A549 treated with RU486 at 1 μM for 4 hours (cell line): ENCODE results near the gene UBQLN4. TPM values are rescaled to one million over a fixed set of nuclear protein-coding genes. Genes with fewer than 3 reads are reported as not detected.

Experiments
- total RNA-seq: library from RNA; stranded (reverse); fragments of 200-300 nt; extraction: Qiagen RNA extraction; gene quantifications from 5 replicates; pipeline ENCODE4 v1.2.3, GENCODE V29; 2022; ENCODE audit warnings: low read depth

The UBQLN4 gene
- 34.5 to 44.2 TPM (median 40.3 TPM) in 5 replicates for total RNA-seq

DNA sequence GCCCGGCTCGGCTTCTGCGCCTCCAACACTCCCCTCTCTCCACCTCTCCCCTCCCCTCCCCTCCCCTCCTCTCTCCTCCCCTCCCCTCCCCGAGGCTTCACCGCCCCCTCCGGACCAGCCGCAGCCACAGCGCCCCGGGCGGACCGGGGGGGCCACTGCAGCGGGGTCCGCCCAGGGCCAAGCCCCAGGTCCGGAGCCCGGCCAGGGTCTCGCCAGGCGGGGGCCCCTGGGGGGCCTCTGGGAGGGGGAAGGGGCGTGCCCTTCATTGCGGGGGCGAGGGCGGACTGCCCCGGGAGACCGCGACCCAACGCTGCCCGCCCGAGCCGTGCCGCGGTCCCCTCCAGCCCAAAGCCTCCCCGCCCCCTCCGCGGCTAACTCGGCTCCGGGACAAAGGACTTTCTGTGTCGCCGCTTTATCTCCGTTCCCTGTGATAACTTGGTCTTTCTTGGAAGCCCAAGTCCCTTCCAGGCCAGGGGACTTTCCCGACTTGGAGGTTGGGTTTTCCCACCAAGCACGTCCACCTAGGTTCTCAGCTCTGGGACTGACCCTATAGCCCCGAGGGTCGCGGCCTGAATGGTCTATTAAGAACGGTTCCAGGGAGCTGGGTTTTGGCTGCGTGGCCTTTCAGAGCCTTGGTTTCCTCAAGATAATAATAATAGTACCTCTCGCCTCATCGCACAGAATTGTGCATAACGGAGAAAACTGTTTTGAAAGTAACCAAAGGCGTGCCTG is at the start of gene UBQLN4:
Gene UBQLN4, minus strand, starts transcription at position 31 of the 732 bp plus-strand sequence. CDS start 97 bp downstream, outside the sequence.

DNA sequence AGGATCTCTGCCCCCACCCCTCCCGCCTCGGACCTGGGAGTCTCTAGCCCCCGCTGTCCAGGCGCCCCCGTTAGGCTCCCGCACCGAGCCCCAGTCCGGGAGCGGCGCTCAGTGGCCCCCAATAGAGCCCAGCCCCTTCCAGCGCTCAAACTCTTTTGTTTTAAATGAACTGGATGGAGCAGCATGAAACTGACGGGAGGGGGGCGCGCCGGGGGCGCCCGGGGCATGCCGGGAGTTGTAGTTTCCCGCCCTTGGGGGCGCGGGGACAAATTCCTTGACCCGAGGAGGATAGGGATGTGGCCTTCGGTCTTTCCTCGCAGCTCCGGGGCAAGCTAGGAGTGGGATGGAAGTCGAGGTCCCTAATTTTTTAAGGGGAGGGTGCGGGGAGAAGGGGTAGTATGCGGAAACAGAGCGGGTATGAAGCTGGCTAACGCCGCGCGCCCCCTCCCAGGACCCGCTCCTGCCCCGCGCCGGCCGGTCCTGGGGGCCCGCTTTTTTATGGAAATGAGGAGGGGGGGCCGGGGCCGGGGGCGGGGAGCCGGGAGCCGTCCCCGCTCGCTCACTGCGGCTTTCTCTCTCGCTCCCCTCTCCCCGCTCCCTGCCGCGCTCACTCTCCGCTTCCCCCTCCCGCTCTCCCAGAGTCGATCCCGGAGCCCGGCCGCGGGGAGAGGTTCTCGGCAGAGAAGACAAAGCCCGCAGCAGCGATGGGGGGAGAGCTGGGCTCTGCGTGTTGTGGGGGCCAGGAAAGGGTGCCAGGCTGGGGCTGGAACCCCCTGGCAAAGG is 28.9 kb upstream of the UBQLN4 start, which contains the start of gene MEX3A:
Gene MEX3A, minus strand, starts transcription at position 157 of the 783 bp plus-strand sequence. CDS start 467 bp downstream, outside the sequence.

GRCh38 chr1:156060937-156061636 is 7.5 kb upstream of the UBQLN4 start, which contains the start of gene RAB25:
Gene RAB25 (plus strand): TSS chr1:156061160. CDS start chr1:156061401, 241 bp downstream.

GRCh38 chr1:156054500-156055280 is 1.1 kb upstream of the UBQLN4 start, which contains the start of gene LAMTOR2:
Gene LAMTOR2 (plus strand): TSS chr1:156054782. CDS start chr1:156054890, 108 bp downstream.

GRCh38 chr1:156020293-156021092 is 33.1 kb downstream of the UBQLN4 start, which contains the start of gene SSR2:
Gene SSR2 (minus strand): TSS chr1:156020951. CDS start chr1:156020167, 784 bp downstream.

Other genes starting within 250 kb of the UBQLN4 start
- gene GON4L, start 196.6 kb downstream of the UBQLN4 start, total RNA-seq: 14.0 to 15.3 TPM (median 14.6 TPM) in 5 replicates
- 0.82 to 1.3 TPM (median 1.1 TPM) in 5 replicates for gene SYT11, start 194.2 kb downstream of the UBQLN4 start, total RNA-seq
- gene RIT1, start 142.4 kb downstream of the UBQLN4 start, total RNA-seq: 23.9 to 30.3 TPM (median 25.2 TPM) in 5 replicates
- gene KHDC4, start 119.4 kb downstream of the UBQLN4 start, total RNA-seq: 20.1 to 27.3 TPM (median 24.9 TPM) in 5 replicates
- not detected in 5 replicates for gene RXFP4, start 112.2 kb downstream of the UBQLN4 start, total RNA-seq
- 33.7 to 41.6 TPM (median 38.3 TPM) in 5 replicates for gene ARHGEF2, start 75.3 kb downstream of the UBQLN4 start, total RNA-seq
- gene SSR2, start 32.8 kb downstream of the UBQLN4 start, total RNA-seq: 262 to 286 TPM (median 273 TPM) in 5 replicates
- 155 to 174 TPM (median 157 TPM) in 5 replicates for gene LAMTOR2, start 984 bp upstream of the UBQLN4 start, total RNA-seq
- gene RAB25, start 7.4 kb upstream of the UBQLN4 start, total RNA-seq: 0.24 TPM in 1 of 5 replicates, not detected in the others
- gene MEX3A, start 28.7 kb upstream of the UBQLN4 start, total RNA-seq: 1.2 to 3.2 TPM (median 2.3 TPM) in 5 replicates
- gene LMNA, start 60.9 kb upstream of the UBQLN4 start, total RNA-seq: 580 to 740 TPM (median 720 TPM) in 5 replicates
- gene SEMA4A, start 99.8 kb upstream of the UBQLN4 start, total RNA-seq: 0.17 to 0.53 TPM (median 0.44 TPM) in 5 replicates
- gene SLC25A44, start 140.3 kb upstream of the UBQLN4 start, total RNA-seq: 25.2 to 30.7 TPM (median 26.8 TPM) in 5 replicates
- gene PMF1, start 159.2 kb upstream of the UBQLN4 start, total RNA-seq: 58.3 to 67.8 TPM (median 60.6 TPM) in 5 replicates
- gene BGLAP, start 188.4 kb upstream of the UBQLN4 start, total RNA-seq: 0.66 TPM in 1 of 5 replicates, not detected in the others
- gene PAQR6, start 194.3 kb upstream of the UBQLN4 start, total RNA-seq: 2.2 to 5.0 TPM (median 3.6 TPM) in 5 replicates
- gene SMG5, start 229.0 kb upstream of the UBQLN4 start, total RNA-seq: 39.9 to 48.9 TPM (median 46.9 TPM) in 5 replicates
- 5.3 to 8.9 TPM (median 7.7 TPM) in 5 replicates for gene TMEM79, start 230.5 kb upstream of the UBQLN4 start, total RNA-seq
- 33.5 to 50.4 TPM (median 43.5 TPM) in 5 replicates for gene GLMP, start 241.9 kb upstream of the UBQLN4 start, total RNA-seq
- gene VHLL, start 245.5 kb upstream of the UBQLN4 start, total RNA-seq: not detected in 5 replicates